GM12873 (cell line): Measurements from ENCODE around the gene SLC7A8.

Experiments
- TF ChIP-seq, protein P1 (sequence below): IDR thresholded peaks from 2 replicates; pipeline ENCODE4 v1.5.1; 2012; ENCODE audit warnings: low read depth, mild to moderate bottlenecking, moderate library complexity, low read length, control low read depth; ENCODE audit not compliant: insufficient read depth; ENCODE audit errors: missing control alignments

The SLC7A8 gene

DNA sequence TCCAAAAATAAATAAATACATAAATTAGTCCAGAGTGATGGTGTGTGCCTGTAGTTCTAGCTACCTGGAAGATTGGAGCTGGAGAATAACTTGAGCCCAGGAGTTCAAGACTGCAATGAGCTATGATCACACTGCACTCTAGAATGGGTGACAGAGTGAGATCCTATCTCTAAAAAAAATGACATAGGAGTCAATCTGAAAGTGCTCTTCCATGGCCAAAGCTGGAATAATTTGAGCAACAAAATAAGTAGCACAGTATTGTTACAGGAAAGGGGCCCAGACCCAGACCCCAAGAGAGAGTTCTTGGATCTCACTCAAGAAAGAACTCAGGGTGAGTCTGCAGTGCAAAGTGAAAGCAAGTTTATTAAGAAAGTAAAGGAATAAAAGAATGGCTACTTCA lies 24.9 kb upstream of the SLC7A8 start:
- TF ChIP-seq, protein P1, sequence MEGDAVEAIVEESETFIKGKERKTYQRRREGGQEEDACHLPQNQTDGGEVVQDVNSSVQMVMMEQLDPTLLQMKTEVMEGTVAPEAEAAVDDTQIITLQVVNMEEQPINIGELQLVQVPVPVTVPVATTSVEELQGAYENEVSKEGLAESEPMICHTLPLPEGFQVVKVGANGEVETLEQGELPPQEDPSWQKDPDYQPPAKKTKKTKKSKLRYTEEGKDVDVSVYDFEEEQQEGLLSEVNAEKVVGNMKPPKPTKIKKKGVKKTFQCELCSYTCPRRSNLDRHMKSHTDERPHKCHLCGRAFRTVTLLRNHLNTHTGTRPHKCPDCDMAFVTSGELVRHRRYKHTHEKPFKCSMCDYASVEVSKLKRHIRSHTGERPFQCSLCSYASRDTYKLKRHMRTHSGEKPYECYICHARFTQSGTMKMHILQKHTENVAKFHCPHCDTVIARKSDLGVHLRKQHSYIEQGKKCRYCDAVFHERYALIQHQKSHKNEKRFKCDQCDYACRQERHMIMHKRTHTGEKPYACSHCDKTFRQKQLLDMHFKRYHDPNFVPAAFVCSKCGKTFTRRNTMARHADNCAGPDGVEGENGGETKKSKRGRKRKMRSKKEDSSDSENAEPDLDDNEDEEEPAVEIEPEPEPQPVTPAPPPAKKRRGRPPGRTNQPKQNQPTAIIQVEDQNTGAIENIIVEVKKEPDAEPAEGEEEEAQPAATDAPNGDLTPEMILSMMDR = no peak

DNA sequence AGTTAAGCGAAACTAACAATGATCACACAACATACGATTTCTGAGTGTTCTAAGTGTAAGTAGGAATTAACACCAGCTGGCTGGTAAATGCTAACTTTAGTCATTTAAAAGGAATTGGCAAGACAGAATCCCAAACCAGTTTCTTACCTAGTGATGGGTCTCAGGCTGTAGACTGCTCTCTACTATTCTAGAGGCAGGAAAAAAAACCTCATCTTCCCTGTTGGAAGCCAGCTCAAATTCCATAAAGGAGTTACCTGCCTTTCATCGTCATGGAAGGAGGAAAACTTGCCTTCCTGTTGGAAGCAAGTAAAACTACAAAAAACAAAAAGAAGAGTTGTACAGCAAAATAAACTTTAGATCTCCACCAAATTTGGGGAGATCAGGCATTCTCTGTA lies 23.7 kb upstream of the SLC7A8 start:
- TF ChIP-seq, protein P1 = no peak

DNA sequence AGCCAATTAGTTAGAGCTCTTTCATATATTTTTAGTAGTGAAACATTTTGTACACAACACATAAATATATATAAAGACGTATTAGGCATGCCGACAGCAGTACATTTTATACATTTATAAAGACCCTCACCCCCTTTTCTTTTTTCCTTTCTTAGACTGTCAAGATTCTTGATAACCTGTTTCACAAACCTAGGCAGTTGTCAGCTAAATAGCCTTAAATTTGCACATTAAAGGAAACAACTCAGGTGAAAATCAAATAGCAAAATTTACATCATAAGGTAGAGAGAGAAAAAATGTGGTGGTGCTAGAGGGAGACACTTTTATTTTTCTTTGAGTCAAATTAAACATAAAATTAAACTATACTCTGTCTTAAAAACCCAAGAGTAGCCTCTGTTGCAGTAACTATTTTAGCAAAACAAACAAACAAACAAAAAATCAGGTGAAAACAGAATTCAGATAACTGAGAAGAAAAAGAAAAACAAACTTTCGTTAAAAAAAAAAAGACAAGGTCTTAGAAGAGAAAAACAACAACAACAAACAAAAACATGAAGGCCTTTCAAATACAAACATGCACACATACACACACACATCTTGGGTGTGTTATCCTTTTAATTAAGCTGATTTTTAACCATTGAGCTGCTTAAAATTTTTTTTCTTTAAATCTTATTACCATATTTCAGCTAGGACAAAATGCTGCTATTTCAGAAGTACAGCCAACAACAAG lies 23.1 kb upstream of the SLC7A8 start:
- TF ChIP-seq, protein P1 = no peak

DNA sequence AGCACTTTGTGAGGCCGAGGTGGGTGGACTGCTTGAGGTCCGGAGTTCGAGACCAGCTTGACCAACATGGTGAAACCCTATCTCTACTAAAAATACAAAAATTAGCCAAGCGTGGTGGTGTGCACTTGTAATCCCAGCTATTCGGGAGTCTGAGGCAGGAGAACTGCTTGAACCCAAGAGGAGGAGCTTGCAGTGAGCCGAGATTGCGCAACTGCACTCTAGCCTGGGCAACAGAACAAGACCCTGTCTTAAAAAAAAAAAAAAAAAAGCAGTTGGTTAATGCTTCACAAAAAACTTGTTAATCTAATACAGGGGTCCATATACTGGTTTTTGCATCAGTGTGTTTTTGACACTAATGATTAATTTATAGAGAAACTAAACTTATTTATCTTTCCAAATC lies 18.5 kb upstream of the SLC7A8 start:
- TF ChIP-seq, protein P1 = no peak

DNA sequence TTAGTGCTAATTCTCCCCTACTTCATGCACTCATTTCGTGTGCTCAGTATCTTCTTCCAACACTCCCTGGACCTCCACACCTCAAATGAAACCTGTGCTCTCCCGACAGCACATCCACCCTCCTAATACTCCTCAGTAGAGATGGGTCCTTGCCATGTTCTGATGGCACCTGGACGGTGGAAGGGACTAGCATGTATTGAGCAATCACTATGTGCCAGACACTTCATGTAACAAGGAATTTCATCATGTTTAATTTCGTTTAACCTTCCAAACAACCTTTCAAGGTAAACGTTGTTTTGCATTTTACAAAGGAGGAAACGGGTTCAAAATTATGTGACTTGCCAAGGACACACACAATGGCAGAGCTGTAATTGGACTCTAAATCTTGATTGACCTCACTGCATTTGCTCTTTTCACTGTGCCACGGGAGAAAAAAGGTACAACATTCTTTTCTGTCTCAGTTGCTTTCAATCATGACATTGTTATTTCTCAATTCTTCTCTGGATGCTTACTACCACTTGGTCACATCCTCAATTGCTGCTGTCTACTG lies 12.2 kb upstream of the SLC7A8 start:
- TF ChIP-seq, protein P1 = no peak

DNA sequence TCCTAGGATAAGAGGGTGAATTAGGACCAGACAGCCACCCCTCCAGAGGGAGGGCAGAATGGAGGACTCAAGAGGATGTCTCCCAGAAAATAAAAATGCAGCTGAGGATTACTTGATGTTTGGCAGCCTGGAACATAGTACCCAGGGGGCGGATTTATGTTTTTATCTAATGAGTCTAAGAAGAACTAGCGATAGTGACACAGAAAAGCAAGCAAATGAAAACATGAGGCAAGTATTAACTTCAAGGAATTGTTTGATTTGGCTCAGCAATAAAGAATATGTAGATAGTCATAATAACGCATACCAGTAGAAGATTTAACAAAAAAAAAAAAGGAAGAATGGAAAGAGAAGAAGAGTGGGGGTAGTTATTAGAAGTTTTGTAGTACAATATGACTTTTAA lies 10.0 kb upstream of the SLC7A8 start:
- TF ChIP-seq, protein P1 = no peak

DNA sequence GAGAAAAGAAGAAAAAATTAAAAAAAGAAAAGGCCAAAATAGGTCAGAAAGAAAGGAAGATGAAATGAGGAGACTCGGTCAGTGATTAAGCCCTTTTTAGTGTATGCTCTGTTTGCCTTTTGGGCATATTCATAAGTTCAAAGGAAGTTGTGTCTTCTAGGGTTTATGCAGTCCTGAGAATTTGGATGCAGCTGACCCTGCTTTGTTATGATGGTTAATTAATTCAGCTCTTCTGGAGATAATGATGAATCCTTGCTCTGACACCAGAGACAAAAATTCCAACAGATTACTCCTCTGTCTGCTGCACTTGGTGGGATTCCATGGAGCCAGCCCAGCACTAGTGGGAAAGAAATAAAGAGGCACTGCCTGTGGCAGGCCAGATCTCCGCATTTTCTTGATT lies 4.5 kb upstream of the SLC7A8 start:
- TF ChIP-seq, protein P1 = no peak
